GM12801 (cell line): ENCODE data around the gene RANBP1.

Source experiments
- TF ChIP-seq, protein P1 (sequence below): IDR thresholded peaks from one replicate; pipeline ENCODE4 v1.5.1; 2011; ENCODE audit warnings: control low read depth; ENCODE audit not compliant: insufficient read length; ENCODE audit errors: extremely low read depth

The RANBP1 gene

DNA sequence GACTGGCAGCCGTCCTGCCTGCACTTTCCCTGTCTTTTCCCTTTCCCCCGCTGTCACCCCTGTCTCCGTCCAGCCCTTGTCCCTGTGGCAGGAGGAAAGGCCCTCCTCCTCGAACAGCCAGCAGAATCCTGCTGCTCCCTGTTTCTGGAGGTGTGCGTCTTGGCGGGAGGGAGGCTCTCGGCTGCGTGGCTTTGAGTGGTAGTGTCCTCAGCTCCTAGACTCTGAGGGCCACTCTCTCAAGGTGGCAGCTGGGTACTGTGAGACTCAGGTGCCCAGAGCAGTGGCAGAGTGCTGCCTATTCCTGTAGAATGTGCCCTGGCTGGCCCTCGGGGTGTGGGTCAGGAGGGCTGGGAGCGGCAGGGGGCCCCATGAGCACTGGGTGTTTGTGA, 9.1 kb upstream of the RANBP1 start:
- TF ChIP-seq, protein P1, sequence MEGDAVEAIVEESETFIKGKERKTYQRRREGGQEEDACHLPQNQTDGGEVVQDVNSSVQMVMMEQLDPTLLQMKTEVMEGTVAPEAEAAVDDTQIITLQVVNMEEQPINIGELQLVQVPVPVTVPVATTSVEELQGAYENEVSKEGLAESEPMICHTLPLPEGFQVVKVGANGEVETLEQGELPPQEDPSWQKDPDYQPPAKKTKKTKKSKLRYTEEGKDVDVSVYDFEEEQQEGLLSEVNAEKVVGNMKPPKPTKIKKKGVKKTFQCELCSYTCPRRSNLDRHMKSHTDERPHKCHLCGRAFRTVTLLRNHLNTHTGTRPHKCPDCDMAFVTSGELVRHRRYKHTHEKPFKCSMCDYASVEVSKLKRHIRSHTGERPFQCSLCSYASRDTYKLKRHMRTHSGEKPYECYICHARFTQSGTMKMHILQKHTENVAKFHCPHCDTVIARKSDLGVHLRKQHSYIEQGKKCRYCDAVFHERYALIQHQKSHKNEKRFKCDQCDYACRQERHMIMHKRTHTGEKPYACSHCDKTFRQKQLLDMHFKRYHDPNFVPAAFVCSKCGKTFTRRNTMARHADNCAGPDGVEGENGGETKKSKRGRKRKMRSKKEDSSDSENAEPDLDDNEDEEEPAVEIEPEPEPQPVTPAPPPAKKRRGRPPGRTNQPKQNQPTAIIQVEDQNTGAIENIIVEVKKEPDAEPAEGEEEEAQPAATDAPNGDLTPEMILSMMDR, result no peak

DNA sequence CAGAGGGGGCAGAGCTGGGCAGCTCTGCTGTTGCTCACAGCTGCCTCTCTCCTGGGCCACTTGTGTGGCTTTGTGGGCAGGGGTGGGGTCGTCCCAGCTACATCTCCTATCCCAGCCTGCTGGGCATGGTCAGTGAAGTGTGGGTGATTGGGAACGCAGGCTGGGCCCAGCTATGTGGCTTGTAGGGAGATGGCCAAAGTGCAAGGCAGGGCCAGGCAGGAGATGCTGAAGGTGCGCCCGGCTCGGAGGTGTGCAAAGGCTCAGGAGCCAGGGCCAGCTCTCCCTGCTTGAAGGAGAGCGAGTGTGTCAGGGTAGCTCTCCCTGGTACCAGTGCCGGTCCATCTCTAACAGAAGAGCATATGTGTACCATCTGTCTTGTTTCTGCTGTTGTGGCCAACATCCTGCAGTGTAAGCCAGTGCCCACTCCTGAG, 8.4 kb upstream of the RANBP1 start:
- TF ChIP-seq, protein P1, result no peak

DNA sequence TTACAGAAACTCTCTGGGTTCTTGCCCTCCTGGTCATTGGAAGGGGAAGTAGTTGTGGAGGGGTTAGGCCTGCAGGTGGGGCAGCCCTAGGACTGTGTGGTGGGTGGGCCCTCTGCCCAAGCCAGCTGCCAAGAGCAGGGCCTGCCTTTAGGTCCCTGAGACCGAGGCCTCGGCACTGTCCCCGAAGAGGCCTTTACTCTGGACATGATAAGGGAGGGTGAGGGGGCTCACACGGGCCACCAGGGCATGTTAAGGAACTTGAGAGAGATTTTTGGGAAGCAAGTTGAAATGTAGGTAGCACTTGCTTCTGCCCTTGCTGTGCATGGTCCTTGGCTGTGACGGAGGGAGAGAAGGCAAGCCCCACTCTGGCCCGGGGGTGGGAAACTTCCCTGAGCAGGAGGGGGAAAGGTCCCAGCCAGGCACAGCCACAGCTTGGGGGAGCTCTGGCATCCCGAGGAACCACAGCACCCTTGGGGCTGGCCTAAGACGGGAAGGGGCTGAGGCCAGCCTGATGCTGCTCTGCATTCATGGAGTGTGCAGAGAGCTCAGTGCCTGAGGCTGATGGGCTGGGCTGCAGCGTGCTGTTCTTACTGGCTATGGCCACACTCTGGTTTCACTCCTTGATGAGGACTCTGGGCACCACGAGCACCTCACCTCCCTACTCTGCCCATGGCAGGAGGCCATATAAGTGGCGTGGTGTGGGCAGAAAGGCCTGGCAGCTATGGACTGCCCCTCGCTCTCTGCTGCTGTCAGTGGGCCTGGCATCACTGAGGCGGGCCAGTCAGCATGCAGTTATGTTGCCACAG, 7.8 kb upstream of the RANBP1 start:
- TF ChIP-seq, protein P1, result no peak

DNA sequence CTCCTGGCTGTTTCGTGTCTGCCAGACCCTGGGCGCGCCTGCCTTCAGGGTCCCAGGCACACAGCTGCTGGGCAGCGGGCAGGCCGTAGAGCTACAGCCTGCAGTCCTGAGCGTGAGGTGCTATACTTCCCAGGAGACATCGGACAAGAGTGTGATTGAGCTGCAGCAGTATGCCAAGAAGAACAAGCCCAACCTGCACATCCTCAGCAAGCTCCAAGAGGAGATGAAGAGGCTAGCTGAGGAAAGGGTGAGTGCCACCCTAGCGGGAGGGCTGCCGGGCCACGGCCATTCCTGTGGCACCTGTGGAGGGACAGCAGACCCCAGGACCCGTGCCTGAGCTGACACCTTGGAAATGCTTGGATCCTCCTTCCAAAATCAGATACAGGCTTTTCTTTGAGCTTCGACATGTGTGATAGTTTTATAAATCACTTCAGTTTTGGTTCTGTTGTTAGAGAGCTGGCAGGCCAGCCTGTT, 7.1 kb upstream of the RANBP1 start:
- TF ChIP-seq, protein P1, result no peak

DNA sequence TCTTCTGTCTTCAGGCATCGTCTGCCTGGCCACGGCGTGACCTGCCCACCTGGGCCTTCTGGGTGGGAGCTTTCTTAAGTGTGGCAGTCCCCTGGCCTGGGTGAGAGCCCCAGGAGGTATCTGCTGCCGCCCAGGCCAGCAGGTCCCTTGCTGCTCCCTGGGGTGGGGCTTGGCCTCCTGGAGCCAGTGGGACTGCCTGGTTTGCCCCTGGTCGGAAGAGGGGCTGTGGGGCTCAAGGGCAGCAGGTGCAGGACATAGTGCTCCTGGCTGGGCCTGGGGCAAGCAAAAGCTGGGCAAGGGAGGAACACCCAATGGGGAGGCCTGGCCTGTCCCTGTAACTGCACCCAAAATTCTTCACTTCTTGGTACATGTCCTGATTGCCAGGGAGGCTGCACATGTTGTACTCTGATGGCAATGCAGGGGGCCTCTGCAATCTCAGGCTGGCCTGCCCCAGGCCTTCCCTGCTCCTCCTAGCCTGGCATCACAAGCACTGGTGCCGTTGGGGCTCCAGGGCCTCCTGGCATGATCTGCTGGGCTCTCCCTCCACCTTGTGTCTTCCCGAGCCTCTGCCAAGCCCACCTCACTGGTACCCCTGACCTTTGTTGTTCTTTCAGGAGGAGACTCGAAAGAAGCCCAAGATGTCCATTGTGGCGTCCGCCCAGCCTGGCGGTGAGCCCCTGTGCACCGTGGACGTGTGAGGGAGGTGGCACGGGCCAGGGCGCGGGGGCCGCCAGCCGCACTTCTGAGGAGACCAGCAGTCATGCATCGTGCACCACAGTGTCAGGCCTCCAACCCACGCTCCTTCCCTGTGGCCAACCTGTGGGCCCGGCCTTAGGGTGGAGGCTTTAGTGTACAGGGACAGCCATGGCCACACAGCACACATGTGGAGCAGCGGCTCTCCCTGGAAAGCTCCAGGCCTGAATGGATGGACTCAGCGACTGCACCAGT, 6.2 kb upstream of the RANBP1 start:
- TF ChIP-seq, protein P1, result no peak

DNA sequence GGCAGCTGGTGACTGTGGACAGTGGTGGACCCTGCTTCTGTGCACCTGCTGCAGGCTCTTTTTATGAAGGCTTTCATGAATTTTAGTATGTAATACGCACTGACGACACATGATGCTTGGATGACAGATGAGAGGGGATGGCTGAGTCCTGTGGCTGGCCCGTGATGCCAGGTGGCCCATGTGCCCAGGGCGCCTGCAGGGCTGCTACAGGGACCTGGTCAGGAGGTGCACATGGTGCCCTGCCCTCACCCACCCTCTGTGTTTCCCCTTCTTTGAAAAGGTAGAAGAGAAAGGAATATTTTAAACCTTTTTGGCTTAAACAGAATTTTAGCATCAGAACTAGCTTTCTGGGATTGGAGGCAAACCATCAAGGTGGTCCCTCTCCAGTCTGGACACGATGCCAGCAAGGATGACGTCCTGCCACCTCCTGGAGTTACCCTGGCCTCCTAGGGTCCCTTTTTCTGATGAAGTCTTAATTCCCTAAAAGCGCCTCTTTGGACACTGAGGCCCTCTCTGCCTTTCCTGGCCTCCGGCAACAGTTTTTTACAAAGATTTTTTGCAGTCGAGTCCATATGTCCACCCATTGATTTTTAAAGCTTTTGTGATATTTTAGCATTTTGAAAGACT, 5.4 kb upstream of the RANBP1 start:
- TF ChIP-seq, protein P1, result no peak
